ENCODE results near the gene TANGO6.
"Not testable (repeated sequence)": the region's sequence is repeated elsewhere in the genome, so short reads cannot be mapped to it uniquely, and the experiment has no call there.

The TANGO6 gene

GRCh38 chr16:69057400-69058378 lies 214.4 kb downstream of the TANGO6 start:
- no peak for DNase-seq

- not testable (repeated sequence) for DNase-seq
Measured at GRCh38 chr16:69063491-69063890, 220.2 kb downstream of the TANGO6 start.

DNA sequence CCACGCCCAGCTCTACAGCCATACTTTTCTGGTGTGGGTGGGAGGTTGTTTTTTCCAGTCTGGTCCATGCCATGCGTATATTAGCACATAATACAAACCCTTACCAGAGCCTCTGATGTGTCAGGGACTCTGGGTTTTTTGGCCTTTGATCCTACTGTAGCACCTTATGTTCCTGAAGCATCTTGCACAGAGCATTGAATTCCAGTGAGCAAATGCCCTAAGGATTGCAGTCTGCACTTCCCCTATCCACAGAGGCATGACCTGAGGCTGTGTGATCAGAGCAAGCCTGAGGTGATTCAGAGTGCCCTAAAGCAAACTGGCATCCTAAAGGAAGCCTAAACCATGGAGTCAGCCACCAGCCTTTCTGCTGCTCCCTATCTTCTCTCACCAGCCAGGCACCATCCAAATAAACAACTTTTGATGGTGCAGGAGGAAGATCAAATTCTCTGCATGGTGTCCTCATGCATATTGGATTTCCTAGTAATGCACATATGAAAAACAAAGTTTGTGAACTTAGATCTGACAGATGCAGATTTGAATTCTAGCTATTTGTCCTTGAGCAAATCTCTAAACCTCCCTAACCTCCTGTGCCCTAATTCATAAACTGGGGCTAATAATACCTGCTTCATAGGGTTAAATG lies 220.9 kb downstream of the TANGO6 start:
- DNase-seq: no peak

GRCh38 chr16:69064764-69065313 lies 221.5 kb downstream of the TANGO6 start:
- DNase-seq: no peak

GRCh38 chr16:69069504-69069903 lies 226.2 kb downstream of the TANGO6 start:
- no peak for DNase-seq

DNA sequence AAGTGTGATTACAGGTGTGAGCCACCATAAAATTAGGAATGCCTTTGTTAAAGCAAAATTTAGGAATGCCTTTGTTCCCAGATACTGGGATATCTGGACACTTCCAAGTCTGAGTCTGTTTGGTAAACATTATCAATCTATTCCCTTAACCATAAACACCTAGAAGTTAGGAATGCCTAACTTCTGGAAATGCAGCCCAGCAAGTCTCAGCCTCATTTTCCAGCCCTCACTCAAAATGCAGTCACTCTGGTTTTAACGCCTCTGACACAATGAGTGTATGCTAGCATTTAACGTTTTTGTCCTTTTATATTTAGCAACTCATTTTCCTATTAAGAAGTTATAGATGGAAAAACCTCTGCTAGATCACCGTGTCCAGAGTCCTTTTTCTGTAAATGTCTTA lies 227.7 kb downstream of the TANGO6 start:
- no peak for DNase-seq

DNA sequence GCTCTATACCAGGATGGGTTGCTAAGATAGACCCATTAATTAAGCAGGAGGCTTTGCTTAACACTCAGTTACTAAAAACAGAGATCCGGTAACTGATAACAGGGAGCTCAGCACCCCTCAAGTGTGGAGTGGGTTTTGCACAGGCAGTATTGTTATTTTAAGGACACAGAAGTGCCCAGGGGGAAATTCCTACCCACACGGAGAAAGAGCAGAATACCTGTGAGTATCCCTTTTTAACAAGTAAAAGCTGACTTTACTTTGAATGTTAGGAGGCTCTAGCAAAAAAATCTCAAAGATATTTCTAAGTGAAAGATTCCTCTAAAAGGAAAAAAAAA lies 229.3 kb downstream of the TANGO6 start:
- DNase-seq: no peak

- peak in 1 of 14 donors; percentile 3 for DNase-seq
Measured at GRCh38 chr16:69073181-69073702, 229.9 kb downstream of the TANGO6 start.

- no peak for DNase-seq
Measured at GRCh38 chr16:69077251-69077650, 233.9 kb downstream of the TANGO6 start.

- DNase-seq: no peak
Measured at GRCh38 chr16:69078073-69078472, 234.7 kb downstream of the TANGO6 start.

DNA sequence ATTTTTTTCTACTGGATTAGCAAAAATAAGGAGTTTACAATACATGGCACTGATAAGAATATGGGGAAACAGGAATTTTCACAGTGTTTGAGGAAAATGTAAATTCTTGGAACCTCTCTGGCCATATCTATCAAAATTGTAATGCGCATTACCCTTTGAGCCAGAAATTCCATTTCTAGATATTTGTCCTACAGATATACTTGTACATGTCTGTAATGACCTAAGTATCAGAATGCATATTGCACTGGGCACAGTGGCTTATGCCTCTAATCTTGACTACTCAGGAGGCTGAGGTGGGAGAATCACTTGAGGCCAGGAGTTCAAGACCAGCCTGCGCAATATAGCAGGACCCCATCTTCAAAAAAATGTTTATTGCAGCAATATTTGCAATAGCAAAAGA lies 236.4 kb downstream of the TANGO6 start:
- DNase-seq: no peak

GRCh38 chr16:69083306-69083941 lies 240.1 kb downstream of the TANGO6 start:
- no peak for DNase-seq

GRCh38 chr16:69084289-69084688 lies 241.0 kb downstream of the TANGO6 start:
- DNase-seq: no peak

DNA sequence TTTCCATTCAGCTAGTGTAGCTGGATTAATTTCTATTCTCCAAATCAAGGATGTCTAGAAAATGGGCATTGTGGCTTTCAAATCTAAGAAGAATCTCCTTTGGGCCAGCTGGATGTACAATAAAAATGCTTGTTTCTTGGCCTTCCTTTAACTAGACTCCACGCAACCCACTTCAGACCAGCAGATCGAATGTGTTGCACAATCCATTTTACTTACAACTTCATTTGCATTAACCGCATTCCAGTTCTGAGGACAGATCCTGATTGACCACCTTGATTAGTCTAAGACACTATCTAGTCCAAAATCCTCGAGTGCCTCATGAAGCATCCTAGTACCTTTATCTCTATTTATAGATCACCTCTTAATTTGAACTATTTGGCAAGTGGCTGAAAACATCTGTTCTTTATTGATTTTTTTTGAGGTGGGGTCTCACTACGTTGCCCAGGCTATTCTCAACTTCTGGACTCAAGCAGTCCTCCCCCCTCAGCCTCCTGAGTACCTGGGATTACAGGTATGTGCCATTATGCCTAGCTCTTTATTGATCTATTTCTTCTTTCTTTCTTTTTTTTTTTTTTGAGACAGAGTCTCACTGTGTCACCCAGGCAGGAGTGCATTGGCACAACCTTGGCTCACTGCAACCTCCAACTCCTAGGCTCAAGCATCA lies 241.8 kb downstream of the TANGO6 start:
- DNase-seq: no peak

DNA sequence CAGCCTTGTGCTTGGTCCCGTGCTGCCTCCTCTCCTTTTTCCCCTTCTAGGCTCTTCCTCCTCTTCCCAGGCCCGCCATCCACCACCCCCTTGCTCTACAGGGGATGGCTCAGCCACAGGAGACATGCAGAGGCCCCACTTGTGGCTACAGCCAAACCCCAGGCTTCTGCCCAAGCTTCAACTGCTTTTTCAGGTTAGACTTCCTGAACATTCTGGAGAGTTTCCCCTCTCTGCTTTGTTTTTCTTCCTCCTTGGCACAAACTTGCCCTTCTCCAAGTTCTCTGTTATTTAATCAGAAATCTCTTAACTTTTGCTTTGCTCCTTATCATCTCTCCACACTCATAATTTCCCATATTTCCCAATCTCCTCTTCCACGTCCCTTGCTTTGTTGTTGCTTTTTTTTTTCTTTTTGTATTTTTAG lies 243.8 kb downstream of the TANGO6 start:
- no peak for DNase-seq

GRCh38 chr16:69088684-69089083 lies 245.4 kb downstream of the TANGO6 start:
- no peak for DNase-seq

DNA sequence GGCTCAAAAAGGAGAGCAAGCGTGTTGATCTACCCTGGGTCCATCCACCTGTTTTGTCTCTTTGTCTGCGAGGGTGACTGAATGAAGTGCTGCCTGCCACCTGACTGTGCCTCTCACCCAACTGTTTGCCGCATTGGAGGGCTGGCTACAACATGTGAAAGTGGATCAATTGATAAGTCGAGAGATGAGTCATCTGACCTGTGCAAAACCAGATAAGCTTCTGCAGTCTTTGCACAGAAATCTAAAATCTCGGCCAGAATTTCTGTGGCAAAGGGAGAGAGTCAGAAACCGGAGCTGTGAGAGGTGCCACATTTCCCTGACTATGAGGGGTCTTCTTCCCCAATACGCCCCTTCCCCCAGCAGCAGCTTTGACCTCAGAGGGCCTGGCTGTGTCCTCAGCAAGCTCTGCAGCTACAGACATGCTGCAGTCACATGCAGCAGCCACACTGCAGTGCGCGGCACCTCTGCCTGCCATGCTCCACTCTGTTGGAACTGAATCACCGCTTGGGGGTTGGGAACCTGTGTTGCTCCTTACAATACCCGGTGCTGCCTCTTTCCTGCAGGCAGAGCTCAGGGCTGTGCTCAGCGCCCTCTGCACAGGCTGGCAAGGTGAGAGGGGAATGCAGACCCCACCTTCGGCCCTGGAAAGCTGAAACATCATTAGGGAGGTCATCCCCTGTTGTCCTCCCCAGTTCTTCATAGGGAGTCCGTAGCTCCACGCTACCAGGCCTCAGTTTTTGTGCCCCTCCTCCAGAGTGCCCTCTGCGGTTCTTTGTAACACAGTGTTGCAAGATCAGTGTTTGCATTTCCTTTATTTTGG lies 246.0 kb downstream of the TANGO6 start:
- DNase-seq: no peak

DNA sequence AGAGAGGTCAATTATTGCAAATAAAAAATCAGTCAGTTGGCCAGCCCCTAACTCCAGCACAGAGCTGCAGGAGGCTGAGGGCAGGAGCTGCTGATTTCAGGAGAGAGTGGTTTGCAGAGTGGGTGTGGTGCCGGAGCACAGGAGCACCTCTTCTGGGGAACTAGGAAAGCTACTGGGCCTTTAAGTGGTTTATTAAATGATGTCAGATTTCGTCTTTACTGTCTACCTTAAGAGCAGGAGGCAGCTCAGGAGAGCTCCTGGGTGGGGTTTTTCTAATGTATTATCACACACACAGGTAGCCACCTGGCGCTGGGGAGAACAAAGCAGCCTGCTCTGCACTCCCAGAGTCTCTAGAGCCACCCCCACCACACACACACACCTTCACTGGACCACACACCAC lies 250.6 kb downstream of the TANGO6 start:
- no peak for DNase-seq

GRCh38 chr16:69094501-69094900 lies 251.2 kb downstream of the TANGO6 start:
- DNase-seq: no peak

GRCh38 chr16:69095193-69095592 lies 251.9 kb downstream of the TANGO6 start:
- no peak for DNase-seq

DNA sequence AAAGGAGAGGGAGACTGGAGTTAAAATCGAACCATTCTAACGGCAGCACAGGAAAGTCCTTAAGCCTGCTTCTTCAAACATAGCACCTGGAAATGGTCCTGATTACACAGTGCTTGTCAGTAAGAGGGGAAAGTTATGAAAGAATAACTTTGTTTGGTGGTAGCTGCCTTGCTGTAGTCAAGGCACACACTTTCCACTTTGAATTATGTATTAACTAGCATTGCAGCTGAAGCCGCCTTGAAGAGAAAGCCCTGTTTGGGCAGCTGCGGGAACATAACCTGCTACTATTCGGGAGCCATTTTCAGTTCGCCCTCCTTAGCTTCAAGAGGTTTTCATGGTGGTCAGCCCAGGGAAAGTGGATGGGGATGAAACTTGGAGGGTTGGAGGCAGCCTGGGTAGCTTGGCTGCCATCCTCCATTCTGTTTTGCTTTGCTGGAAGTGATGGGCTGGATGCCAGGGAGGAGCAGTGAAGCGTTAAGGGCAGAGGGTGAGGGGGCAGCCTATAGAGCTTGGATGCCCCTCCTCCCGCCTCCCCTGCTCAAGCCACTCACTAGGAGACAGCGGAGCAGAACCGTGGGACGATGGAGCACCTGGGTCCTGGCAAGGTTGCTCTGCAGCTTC lies 256.9 kb downstream of the TANGO6 start:
- no peak for DNase-seq

Data from C1 segment of cervical spinal cord (tissue), 14 donors.